T-helper 1 cell treated with Interleukin-12 subunit alpha and Interleukin-12 subunit beta and Interleukin-4 antibody, amounts not matched to agents 30 μg/mL and 1 μg/mL, for 36 hours (primary cell): ENCODE results near the gene IGF1.
"Not testable (repeated sequence)": the region's sequence is repeated elsewhere in the genome, so short reads cannot be mapped to it uniquely, and the experiment has no call there.

Source experiments
- H3K27ac Mint-ChIP-seq: one replicate; pipeline ENCODE4 v1.8.0; 2021; ENCODE audit warnings: mild to moderate bottlenecking, mixed read lengths
- H3K27me3 Mint-ChIP-seq: one replicate; pipeline ENCODE4 v1.8.0; 2021; ENCODE audit warnings: low read depth, mixed read lengths
- H3K36me3 Mint-ChIP-seq: one replicate; pipeline ENCODE4 v1.8.0; 2021; ENCODE audit warnings: low read depth, mixed read lengths
- H3K4me1 Mint-ChIP-seq: one replicate; pipeline ENCODE4 v1.8.0; 2021; ENCODE audit warnings: low read depth, mixed read lengths
- H3K4me3 Mint-ChIP-seq: one replicate; pipeline ENCODE4 v1.8.0; 2021; ENCODE audit warnings: mild to moderate bottlenecking, moderate library complexity, mixed read lengths
- H3K9me3 Mint-ChIP-seq: one replicate; pipeline ENCODE4 v1.8.0; 2021; ENCODE audit warnings: mixed read lengths

Gene IGF1

DNA sequence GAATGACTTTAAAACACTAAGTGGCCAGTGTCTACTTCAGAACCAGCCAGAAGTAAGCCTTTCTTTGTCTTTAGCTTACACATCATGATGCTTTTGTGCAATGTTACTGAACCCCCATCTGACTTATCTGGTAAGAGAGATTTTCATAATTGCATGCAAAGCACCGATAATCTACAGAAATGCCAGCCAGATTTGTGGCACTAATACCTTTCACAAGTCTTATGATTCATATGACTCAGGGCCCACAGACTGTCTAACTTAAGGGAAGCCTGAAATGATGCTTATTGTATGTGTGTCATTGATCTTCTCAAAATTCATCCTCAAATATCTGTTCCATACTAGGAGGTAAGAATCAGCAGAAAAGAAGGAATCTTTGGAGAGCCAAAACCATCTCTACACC lies 18.0 kb downstream of the IGF1 start:
- H3K36me3 Mint-ChIP-seq = no peaks in the 10 kb centered on the region
- H3K4me1 Mint-ChIP-seq = no peaks in the 10 kb centered on the region
- H3K9me3 Mint-ChIP-seq = no peaks in the 10 kb centered on the region
- no peak overlapping the region for H3K27ac Mint-ChIP-seq
- peaks cover 19% of the 10 kb centered on the region for H3K27me3 Mint-ChIP-seq
- no peak overlapping the region for H3K4me3 Mint-ChIP-seq

- H3K4me3 Mint-ChIP-seq = no peak overlapping the region
- no peaks in the 10 kb centered on the region for H3K9me3 Mint-ChIP-seq
- no peaks in the 10 kb centered on the region for H3K4me1 Mint-ChIP-seq
- no peaks in the 10 kb centered on the region for H3K36me3 Mint-ChIP-seq
- H3K27me3 Mint-ChIP-seq = peaks cover 22% of the 10 kb centered on the region
- H3K27ac Mint-ChIP-seq = no peak overlapping the region
Observed at GRCh38 chr12:102461501-102461900, 18.9 kb downstream of the IGF1 start.

GRCh38 chr12:102459314-102459713 lies 21.0 kb downstream of the IGF1 start:
- no peak overlapping the region for H3K4me3 Mint-ChIP-seq
- H3K36me3 Mint-ChIP-seq = no peaks in the 10 kb centered on the region
- no peaks in the 10 kb centered on the region for H3K4me1 Mint-ChIP-seq
- peaks cover 3% of the 10 kb centered on the region for H3K9me3 Mint-ChIP-seq
- H3K27ac Mint-ChIP-seq = no peak overlapping the region
- peaks cover 23% of the 10 kb centered on the region for H3K27me3 Mint-ChIP-seq

DNA sequence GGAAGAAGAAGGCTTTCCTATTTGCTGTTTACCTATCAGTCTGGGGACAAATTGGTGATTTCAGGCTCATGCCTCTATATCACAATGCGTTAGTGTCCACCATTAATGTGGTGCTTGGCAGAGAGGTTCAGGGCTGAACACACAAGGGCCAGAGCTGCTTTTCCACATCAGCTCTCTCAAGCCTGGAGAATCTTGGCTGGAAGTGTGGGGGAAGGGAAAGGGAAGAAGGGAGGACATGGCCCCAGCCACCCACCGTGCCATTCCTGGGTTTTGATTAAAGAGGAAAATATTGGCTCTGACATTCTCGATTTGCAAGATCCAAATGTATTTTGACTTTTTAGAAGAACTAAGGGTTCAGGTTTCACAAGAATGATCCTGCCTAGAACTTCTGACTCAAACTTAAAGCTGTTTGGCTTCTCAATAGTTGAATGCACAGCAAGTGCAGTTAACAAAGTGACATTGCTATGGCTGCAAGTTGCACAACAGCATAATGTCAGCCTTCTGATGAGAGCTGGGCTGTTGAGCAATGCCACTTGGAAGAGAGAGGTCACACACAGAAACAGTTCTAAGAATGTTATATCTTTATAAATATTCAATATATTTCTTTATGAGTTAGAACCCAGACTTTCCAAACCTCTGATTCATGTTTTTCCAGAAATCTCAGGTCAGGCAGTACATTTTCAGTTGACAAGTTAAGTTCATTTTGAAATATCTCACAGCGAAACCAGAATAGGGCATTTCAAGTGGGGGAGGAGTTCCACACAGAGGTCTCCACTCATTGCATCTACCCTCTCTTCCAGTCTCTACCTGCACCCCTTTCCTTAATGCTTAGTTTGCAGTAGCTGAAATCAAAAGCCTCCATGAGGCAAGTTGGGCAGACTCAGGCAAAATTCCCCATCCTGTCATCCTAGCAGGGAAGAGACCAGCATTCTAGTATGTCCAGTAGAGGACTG lies 25.3 kb downstream of the IGF1 start:
- peaks cover 6% of the 10 kb centered on the region for H3K9me3 Mint-ChIP-seq
- H3K36me3 Mint-ChIP-seq = no peaks in the 10 kb centered on the region
- H3K4me3 Mint-ChIP-seq = no peak overlapping the region
- peaks cover 15% of the 10 kb centered on the region for H3K27me3 Mint-ChIP-seq
- no peak overlapping the region for H3K27ac Mint-ChIP-seq
- H3K4me1 Mint-ChIP-seq = no peaks in the 10 kb centered on the region

GRCh38 chr12:102454330-102454729 lies 26.0 kb downstream of the IGF1 start:
- Mint-ChIP-seq H3K4me3 (no peak overlapping the region), H3K27ac (no peak overlapping the region), H3K9me3 (peaks cover 6% of the 10 kb centered on the region), H3K4me1 (no peaks in the 10 kb centered on the region), H3K27me3 (peaks cover 15% of the 10 kb centered on the region), H3K36me3 (no peaks in the 10 kb centered on the region)

- Mint-ChIP-seq H3K27me3 (peaks cover 15% of the 10 kb centered on the region), H3K36me3 (no peaks in the 10 kb centered on the region), H3K4me3 (no peak overlapping the region), H3K9me3 (peaks cover 12% of the 10 kb centered on the region), H3K27ac (no peak overlapping the region), H3K4me1 (no peaks in the 10 kb centered on the region)
Observed at GRCh38 chr12:102452605-102453004, 27.8 kb downstream of the IGF1 start.

- H3K4me3 Mint-ChIP-seq, H3K27me3 Mint-ChIP-seq, H3K4me1 Mint-ChIP-seq, H3K27ac Mint-ChIP-seq, H3K36me3 Mint-ChIP-seq: not testable (repeated sequence)
- H3K9me3 Mint-ChIP-seq = peaks cover 12% of the 10 kb centered on the region
Observed at GRCh38 chr12:102449018-102449417, 31.3 kb downstream of the IGF1 start.

DNA sequence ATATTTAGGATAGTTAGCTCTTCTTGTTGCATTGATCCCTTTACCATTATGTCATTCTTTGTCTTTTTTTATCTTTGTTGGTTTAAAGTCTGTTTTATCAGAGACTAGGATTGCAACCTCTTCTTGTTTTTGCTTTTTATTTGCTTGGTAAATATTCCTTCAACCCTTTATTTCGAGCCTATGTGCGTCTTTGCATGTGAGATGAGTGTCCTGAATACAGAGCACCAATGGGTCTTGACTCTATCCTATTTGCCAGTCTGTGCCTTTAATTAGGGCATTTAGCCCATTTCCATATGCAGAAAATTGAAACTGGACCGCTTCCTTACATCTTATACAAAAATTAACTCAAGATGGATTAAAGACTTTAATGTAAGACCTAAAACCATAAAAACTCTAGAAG lies 32.9 kb downstream of the IGF1 start:
- not testable (repeated sequence) for H3K27ac Mint-ChIP-seq, H3K4me1 Mint-ChIP-seq, H3K36me3 Mint-ChIP-seq, H3K4me3 Mint-ChIP-seq, H3K27me3 Mint-ChIP-seq
- H3K9me3 Mint-ChIP-seq = peaks cover 12% of the 10 kb centered on the region

- Mint-ChIP-seq H3K9me3 (peaks cover 9% of the 10 kb centered on the region), H3K4me1 (no peaks in the 10 kb centered on the region), H3K36me3 (no peaks in the 10 kb centered on the region), H3K4me3 (no peak overlapping the region), H3K27ac (no peak overlapping the region), H3K27me3 (peaks cover 3% of the 10 kb centered on the region)
Observed at GRCh38 chr12:102444707-102445106, 35.7 kb downstream of the IGF1 start.

- Mint-ChIP-seq H3K4me1 (no peaks in the 10 kb centered on the region), H3K27me3 (peaks cover 3% of the 10 kb centered on the region), H3K27ac (no peak overlapping the region), H3K9me3 (peaks cover 9% of the 10 kb centered on the region), H3K36me3 (no peaks in the 10 kb centered on the region), H3K4me3 (no peak overlapping the region)
Observed at GRCh38 chr12:102444093-102444492, 36.3 kb downstream of the IGF1 start.

GRCh38 chr12:102441077-102441596 lies 39.2 kb downstream of the IGF1 start:
- H3K27me3 Mint-ChIP-seq = peaks cover 3% of the 10 kb centered on the region
- no peak overlapping the region for H3K27ac Mint-ChIP-seq
- H3K36me3 Mint-ChIP-seq = no peaks in the 10 kb centered on the region
- H3K4me3 Mint-ChIP-seq = no peak overlapping the region
- H3K9me3 Mint-ChIP-seq = peaks cover 3% of the 10 kb centered on the region
- H3K4me1 Mint-ChIP-seq = no peaks in the 10 kb centered on the region

DNA sequence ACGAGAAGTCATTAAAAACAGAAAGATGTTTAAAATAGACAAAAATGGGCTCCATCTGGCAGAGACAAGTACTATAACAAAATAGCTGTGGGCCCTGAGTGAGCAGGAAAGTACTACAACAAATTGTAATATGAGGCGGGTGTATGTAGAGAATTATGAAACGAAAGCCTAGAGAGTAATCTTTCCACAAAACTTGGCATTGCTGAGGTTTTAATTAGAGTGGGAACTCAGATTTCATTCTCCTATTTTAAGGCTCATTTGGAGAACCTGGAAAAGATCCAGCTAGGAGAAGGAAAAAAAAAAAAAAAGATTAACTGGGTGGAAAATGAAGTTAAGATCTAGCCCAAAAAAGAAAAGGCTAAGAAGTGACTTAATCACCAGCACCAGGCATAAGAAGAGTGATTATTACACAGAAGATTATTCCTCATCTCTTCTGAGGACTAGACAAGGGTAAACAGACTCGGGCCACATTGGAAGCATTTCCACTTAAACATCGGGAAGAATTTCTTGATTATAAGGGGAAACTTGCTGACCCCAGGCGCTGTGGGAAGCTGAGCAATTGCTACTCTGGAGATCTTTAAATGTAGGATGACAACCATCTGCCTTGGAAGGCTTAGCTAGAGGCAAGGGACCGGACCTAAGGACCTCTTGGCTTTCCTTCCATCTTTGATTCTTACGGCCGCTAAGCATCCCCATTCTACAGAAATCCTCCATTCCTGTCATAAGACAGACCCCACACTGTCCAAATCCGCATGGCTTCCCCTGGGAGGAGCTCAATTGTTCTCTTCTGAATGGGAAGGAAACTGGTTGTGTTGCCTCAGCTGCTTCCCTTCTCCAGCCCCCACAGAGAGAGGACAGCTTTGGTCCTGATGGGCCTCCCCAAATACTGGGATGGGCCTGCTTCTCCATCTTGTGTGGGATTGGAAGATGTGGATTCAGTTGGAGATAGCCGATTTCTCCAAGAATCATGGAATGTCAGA lies 40.6 kb downstream of the IGF1 start:
- Mint-ChIP-seq H3K27ac (no peak overlapping the region), H3K27me3 (no peaks in the 10 kb centered on the region), H3K36me3 (no peaks in the 10 kb centered on the region), H3K9me3 (no peaks in the 10 kb centered on the region), H3K4me1 (no peaks in the 10 kb centered on the region), H3K4me3 (no peak overlapping the region)

DNA sequence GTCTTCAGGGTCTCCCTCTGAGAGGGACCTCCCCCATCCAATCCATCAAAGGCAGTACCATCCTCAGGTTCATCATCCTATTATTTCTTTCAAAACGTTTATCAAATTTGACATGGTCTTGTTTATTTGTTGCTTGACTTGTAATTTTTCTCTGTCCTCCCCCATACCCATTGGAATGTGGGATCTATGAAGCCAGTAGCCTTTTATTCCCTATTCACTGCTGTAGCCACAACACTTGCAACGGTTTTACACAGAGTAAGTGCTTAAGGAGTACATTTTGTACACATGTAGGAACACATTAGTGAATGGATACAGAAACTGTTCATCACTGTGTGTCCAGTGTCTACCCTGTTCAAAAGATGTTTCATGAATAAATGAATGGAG lies 41.5 kb downstream of the IGF1 start:
- H3K27ac Mint-ChIP-seq = no peak overlapping the region
- H3K4me1 Mint-ChIP-seq = no peaks in the 10 kb centered on the region
- no peak overlapping the region for H3K4me3 Mint-ChIP-seq
- H3K36me3 Mint-ChIP-seq = no peaks in the 10 kb centered on the region
- no peaks in the 10 kb centered on the region for H3K9me3 Mint-ChIP-seq
- H3K27me3 Mint-ChIP-seq = no peaks in the 10 kb centered on the region

- H3K9me3 Mint-ChIP-seq = no peaks in the 10 kb centered on the region
- no peaks in the 10 kb centered on the region for H3K36me3 Mint-ChIP-seq
- H3K27me3 Mint-ChIP-seq = no peaks in the 10 kb centered on the region
- no peaks in the 10 kb centered on the region for H3K4me1 Mint-ChIP-seq
- no peak overlapping the region for H3K4me3 Mint-ChIP-seq
- H3K27ac Mint-ChIP-seq = no peak overlapping the region
Observed at GRCh38 chr12:102438047-102438826, 42.1 kb downstream of the IGF1 start.
